Astrocyte of the spinal cord (primary cell): Measurements from ENCODE around the gene SNAPC2.

Experiments used
- DNase-seq: peaks from one replicate; pipeline ENCODE4 v3.0.0; 2011; ENCODE audit warnings: low read depth, low spot score
- H3K4me3 ChIP-seq: 2 replicates; pipeline ENCODE4 v1.5.1; 2011; ENCODE audit warnings: low read depth, mild to moderate bottlenecking, low read length, moderate library complexity
- CTCF ChIP-seq: IDR thresholded peaks from 2 replicates; pipeline ENCODE4 v1.5.1; 2012; ENCODE audit warnings: low read depth, mild to moderate bottlenecking, low read length, inconsistent platforms
- in situ Hi-C: cut with HindIII; loops from 2 replicates; pipeline ENCODE4 v1.10.0; 2017; ENCODE audit warnings: low sequenced_read_pairs

The SNAPC2 gene

GRCh38 chr19:7963566-7963965 is 43.4 kb downstream of the SNAPC2 start:
- TF ChIP-seq CTCF: no peak
- DNase-seq: no peak
- in situ Hi-C loops: no loop called here
- no peak overlapping the region for H3K4me3 ChIP-seq

- DNase-seq: no peak
- no peak overlapping the region for H3K4me3 ChIP-seq
- in situ Hi-C loops: no loop called here
- no peak for TF ChIP-seq CTCF
Observed at GRCh38 chr19:7965259-7965841, 45.2 kb downstream of the SNAPC2 start.

GRCh38 chr19:7965921-7966665 is 46.0 kb downstream of the SNAPC2 start:
- no peak for TF ChIP-seq CTCF
- in situ Hi-C loops: no loop called here
- no peak overlapping the region for H3K4me3 ChIP-seq
- no peak for DNase-seq

- in situ Hi-C loops: no loop called here
- H3K4me3 ChIP-seq: no peak overlapping the region
- TF ChIP-seq CTCF: no peak
- DNase-seq: no peak
Observed at GRCh38 chr19:7968008-7968795, 48.1 kb downstream of the SNAPC2 start.

- TF ChIP-seq CTCF: no peak
- DNase-seq: no peak
- no peak overlapping the region for H3K4me3 ChIP-seq
- in situ Hi-C loops: no loop called here
Observed at GRCh38 chr19:7968796-7969554, 48.8 kb downstream of the SNAPC2 start.

- no peak for DNase-seq
- in situ Hi-C loops: no loop called here
- H3K4me3 ChIP-seq: no peak overlapping the region
- TF ChIP-seq CTCF: no peak
Observed at GRCh38 chr19:7969555-7969939, 49.4 kb downstream of the SNAPC2 start.
